SU-DHL-6 (cell line): ENCODE measurements around the gene PKD1.

Experiments used
- H2AFZ ChIP-seq: fragments of 200-600 bp; sonication (generic); 2 replicates; pipeline ENCODE4 v1.6.1; 2014; ENCODE audit warnings: low read depth, mild to moderate bottlenecking, moderate library complexity, mixed read lengths, antibody characterized with exemption, low read length; ENCODE audit not compliant: severe bottlenecking
- H3F3A ChIP-seq: fragments of 200-600 bp; shearing (Covaris generic); 2 replicates; pipeline ENCODE4 v1.6.0; 2016; ENCODE audit warnings: antibody characterized with exemption, mild to moderate bottlenecking; ENCODE audit not compliant: insufficient read depth
- H3K27ac ChIP-seq: fragments of 200-600 bp; sonication (generic); 2 replicates; pipeline ENCODE4 v1.5.1; 2016; ENCODE audit warnings: low read depth, mild to moderate bottlenecking, low read length, moderate library complexity, mixed read lengths
- H3K27me3 ChIP-seq: fragments of 200-600 bp; sonication (generic), shearing (Covaris generic); 2 replicates; pipeline ENCODE4 v1.6.0; 2014; ENCODE audit warnings: mild to moderate bottlenecking, low read length
- H3K36me3 ChIP-seq: fragments of 200-600 bp; sonication (generic); 2 replicates; pipeline ENCODE4 v1.6.1; 2014; ENCODE audit warnings: mild to moderate bottlenecking, low read length, mixed read lengths
- H3K4me2 ChIP-seq: fragments of 300-600, 200-600 bp; shearing (Covaris generic), sonication (generic); 2 replicates; pipeline ENCODE4 v1.6.0; 2014; ENCODE audit warnings: low read length, low read depth, mild to moderate bottlenecking; ENCODE audit not compliant: poor library complexity, severe bottlenecking
- H3K4me3 ChIP-seq: fragments of 200-600 bp; sonication (generic); 2 replicates; pipeline ENCODE4 v1.5.1; 2014; ENCODE audit warnings: antibody characterized with exemption, low read length, mild to moderate bottlenecking, mixed read lengths; ENCODE audit not compliant: insufficient read depth, poor library complexity, severe bottlenecking
- H3K79me2 ChIP-seq: fragments of 200-600 bp; sonication (generic); 2 replicates; pipeline ENCODE4 v1.6.1; 2014; ENCODE audit warnings: mild to moderate bottlenecking, low read length, moderate library complexity; ENCODE audit not compliant: insufficient read depth
- H3K9ac ChIP-seq: fragments of 200-600 bp; sonication (generic); 2 replicates; pipeline ENCODE4 v1.7.0; 2014; ENCODE audit warnings: mild to moderate bottlenecking, low read length
- H3K9me2 ChIP-seq: fragments of 200-600 bp; sonication (generic); replicated peaks from 2 replicates; pipeline ENCODE4 v1.6.1; 2014; ENCODE audit warnings: low read length; ENCODE audit not compliant: insufficient read depth
- H3K9me3 ChIP-seq: fragments of 200-600 bp; sonication (generic); 2 replicates; pipeline ENCODE4 v1.6.1; 2014; ENCODE audit warnings: low read length, mixed read lengths; ENCODE audit not compliant: insufficient read depth
- H4K20me1 ChIP-seq: fragments of 200-600 bp; sonication (generic); 2 replicates; pipeline ENCODE4 v1.6.1; 2014; ENCODE audit warnings: low read depth, mild to moderate bottlenecking, antibody characterized with exemption, low read length, moderate library complexity, mixed read lengths
- EZH2phosphoT487 ChIP-seq: fragments of 200-600 bp; sonication (generic), shearing (Covaris generic); conservative IDR thresholded peaks from 2 replicates; pipeline ENCODE4 v1.6.1; 2018; ENCODE audit warnings: mild to moderate bottlenecking, antibody characterized with exemption, low read length, moderate library complexity, mixed read lengths
- TF ChIP-seq, protein P1 (sequence below): fragments of 200-600 bp; sonication (generic); IDR thresholded peaks from one replicate; pipeline ENCODE4 v1.5.1; 2017; ENCODE audit warnings: antibody characterized with exemption, mild to moderate bottlenecking, low read length, moderate library complexity; ENCODE audit not compliant: insufficient read depth, poor library complexity, severe bottlenecking

Gene PKD1

DNA sequence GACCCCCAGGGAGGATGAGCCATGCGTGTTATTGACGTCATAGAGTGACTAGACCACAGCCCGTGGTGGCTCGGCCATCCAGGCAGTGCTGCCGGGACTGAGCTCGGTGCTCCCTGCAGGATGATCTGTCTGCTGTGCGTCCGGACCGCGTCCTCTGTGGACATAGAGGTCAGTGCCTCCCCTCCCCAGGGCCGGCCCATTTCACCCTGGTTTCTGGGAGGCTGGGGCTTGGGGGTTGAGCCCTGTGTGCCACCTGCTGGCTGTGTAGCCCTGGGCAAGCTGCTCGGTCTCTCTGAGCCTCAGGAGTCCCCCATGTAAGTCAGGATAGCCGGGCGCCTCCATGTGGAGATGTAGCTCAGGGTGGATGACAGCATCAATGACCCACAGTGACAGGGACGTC is 79.6 kb downstream of the PKD1 start:
- H3K9ac ChIP-seq = no peak overlapping the region
- no peaks in the 10 kb centered on the region for H3K9me3 ChIP-seq
- no peaks in the 10 kb centered on the region for H4K20me1 ChIP-seq
- H3K36me3 ChIP-seq = no peaks in the 10 kb centered on the region
- H3K79me2 ChIP-seq = no peaks in the 10 kb centered on the region
- H3K4me2 ChIP-seq = no peak overlapping the region
- H3K4me3 ChIP-seq = no peak overlapping the region
- TF ChIP-seq EZH2phosphoT487 = no peak
- TF ChIP-seq, protein P1, sequence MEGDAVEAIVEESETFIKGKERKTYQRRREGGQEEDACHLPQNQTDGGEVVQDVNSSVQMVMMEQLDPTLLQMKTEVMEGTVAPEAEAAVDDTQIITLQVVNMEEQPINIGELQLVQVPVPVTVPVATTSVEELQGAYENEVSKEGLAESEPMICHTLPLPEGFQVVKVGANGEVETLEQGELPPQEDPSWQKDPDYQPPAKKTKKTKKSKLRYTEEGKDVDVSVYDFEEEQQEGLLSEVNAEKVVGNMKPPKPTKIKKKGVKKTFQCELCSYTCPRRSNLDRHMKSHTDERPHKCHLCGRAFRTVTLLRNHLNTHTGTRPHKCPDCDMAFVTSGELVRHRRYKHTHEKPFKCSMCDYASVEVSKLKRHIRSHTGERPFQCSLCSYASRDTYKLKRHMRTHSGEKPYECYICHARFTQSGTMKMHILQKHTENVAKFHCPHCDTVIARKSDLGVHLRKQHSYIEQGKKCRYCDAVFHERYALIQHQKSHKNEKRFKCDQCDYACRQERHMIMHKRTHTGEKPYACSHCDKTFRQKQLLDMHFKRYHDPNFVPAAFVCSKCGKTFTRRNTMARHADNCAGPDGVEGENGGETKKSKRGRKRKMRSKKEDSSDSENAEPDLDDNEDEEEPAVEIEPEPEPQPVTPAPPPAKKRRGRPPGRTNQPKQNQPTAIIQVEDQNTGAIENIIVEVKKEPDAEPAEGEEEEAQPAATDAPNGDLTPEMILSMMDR = no peak
- H3K27ac ChIP-seq = no peak overlapping the region
- no peaks in the 10 kb centered on the region for H3K9me2 ChIP-seq
- H3K27me3 ChIP-seq = no peaks in the 10 kb centered on the region
- no peaks in the 10 kb centered on the region for H3F3A ChIP-seq
- H2AFZ ChIP-seq = no peak overlapping the region

DNA sequence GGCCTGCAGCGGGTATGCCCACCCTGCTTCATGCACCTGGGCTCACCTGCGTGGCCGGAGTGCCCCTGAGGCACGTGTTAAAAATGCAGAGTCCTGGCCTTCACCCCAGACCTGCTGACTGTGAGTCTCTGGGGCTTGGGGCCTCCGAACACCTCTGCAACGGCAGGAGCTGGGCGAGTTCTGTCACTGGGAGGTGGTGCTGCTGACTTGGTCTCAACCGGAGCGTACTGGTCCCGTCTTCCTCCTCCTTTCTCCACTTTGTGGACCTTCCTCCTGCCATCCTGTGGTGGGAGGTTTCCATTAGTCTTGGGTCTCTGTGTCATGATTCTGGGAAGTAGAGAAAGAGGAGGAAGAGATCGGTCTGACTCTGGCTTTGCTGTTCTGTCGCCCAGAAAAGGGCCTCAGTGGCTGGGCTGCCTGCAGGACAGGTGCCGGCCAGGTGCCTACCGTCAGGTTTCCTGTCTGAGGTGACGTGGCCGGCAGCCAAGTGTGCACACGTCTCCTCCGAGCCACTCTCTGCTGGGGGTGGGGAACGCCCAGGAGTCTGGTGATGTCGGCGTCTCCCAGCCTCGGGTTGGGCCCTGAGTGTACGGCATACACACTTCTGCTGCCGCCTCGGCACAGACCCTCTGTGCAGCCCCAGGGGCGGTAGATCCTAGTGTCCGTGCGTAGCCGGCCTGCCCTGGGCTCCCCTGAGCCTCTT is 81.0 kb downstream of the PKD1 start:
- H3K4me2 ChIP-seq = no peak overlapping the region
- no peaks in the 10 kb centered on the region for H3F3A ChIP-seq
- H3K9me2 ChIP-seq = no peaks in the 10 kb centered on the region
- no peak for TF ChIP-seq EZH2phosphoT487
- TF ChIP-seq, protein P1 = no peak
- H3K27ac ChIP-seq = no peak overlapping the region
- no peak overlapping the region for H3K9ac ChIP-seq
- no peaks in the 10 kb centered on the region for H3K36me3 ChIP-seq
- H3K79me2 ChIP-seq = no peaks in the 10 kb centered on the region
- H3K9me3 ChIP-seq = no peaks in the 10 kb centered on the region
- no peak overlapping the region for H3K4me3 ChIP-seq
- H4K20me1 ChIP-seq = no peaks in the 10 kb centered on the region
- no peaks in the 10 kb centered on the region for H3K27me3 ChIP-seq
- H2AFZ ChIP-seq = no peak overlapping the region

DNA sequence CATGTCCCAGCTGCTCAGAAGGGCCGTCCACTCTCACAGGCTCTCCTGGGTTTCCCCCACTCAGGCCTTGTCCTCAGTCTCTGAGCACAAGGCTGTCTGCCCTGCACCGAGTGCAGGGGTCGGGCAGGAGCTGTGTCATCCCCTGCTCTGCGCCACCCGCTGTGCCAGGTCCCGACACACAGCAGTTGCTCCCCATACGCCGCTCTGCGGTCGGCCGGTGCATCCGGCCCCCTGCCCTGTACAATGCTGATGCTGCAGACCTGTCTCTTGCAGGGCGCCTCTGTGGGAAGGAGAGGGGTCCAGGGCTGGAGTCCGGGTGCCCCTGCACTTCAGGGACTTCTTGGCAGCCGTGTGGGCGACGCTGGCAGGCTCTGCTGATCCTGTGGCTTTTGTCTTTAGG is 81.8 kb downstream of the PKD1 start:
- no peak overlapping the region for H3K27ac ChIP-seq
- H3K9me2 ChIP-seq = no peaks in the 10 kb centered on the region
- no peaks in the 10 kb centered on the region for H3K79me2 ChIP-seq
- TF ChIP-seq EZH2phosphoT487 = no peak
- TF ChIP-seq, protein P1 = no peak
- H4K20me1 ChIP-seq = no peaks in the 10 kb centered on the region
- no peak overlapping the region for H3K9ac ChIP-seq
- H3K27me3 ChIP-seq = no peaks in the 10 kb centered on the region
- H3K4me3 ChIP-seq = no peak overlapping the region
- no peak overlapping the region for H2AFZ ChIP-seq
- H3K36me3 ChIP-seq = no peaks in the 10 kb centered on the region
- no peaks in the 10 kb centered on the region for H3K9me3 ChIP-seq
- H3K4me2 ChIP-seq = no peak overlapping the region
- H3F3A ChIP-seq = no peaks in the 10 kb centered on the region
